Measurements from ENCODE around the gene RAB30.
"Not testable (repeated sequence)": the region's sequence is repeated elsewhere in the genome, so short reads cannot be mapped to it uniquely, and the experiment has no call there.

RAB30 gene

DNA sequence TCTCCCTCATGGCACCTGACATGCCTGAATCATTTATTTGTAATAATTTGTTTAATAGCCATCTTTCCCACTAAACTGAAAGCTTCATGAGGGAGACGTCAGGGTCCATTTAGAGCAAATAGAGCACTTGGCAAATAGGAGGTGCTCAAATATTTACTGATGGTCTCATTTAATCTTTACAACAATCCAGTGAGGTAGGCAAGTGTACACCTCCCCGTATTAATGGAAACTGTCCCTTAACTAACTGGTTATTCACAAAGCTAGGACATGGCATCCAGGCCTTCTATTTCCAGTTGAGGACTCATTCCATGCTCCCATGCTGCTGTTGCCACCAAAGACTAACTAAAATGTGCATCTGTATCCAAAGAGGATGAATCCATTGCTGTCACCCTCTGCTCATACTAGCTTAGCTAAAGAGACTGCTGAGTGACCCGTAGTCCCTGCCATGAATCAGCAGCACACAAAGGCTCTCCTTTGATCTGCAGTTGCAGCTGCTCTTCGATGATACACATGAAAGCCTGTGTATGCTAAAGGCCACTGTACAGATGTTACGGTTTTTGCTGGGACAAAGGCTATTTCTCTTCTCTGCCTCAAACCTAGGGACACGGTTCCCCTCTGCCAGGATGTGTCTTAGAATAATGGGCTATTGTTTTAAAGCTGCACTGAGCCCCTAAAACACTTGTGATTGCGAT, 82.6 kb downstream of the RAB30 start:
- FAIRE-seq (no peak), DNase-seq (ENCODE audit: low spot score) (no peak)

DNA sequence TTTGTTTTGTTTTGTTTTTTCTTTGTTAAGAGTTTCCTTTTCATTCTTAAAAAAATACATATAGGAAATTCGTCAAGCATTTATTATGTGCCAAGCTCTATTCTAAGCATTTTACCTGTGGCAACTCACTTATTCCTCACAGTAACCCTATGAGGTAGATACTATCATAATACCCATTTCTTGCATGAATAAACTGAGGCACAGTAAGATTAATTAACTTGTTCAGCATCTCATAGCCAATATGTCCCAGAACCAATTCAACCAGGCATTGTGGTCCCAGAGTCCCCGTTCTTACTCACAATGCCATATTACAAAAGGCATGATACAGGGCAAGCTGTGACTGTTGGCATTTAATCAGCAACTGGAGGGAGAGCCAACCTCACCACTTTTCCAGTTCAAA, 83.7 kb downstream of the RAB30 start:
- no peak for FAIRE-seq
- DNase-seq (ENCODE audit: low spot score): no peak

DNA sequence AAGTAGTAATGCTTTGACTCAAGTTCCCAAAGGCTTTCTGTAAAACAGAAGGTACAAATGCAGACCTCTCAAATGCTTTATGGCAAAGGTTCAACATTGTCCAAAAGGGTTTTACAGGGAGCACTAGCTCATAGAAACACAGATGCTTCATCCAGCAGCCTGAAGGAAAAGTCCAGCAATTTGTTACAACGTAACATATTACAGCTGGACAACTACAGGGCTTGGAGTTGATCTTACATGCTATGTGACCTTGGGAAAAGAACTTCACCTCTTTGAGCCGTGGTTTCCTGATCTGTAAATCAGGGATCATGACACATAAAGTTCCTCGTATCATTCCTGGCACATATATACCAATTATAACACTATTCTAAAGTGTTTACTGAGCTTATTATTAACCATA, 85.3 kb downstream of the RAB30 start:
- DNase-seq (ENCODE audit: low spot score) (no peak), FAIRE-seq (no peak)

DNA sequence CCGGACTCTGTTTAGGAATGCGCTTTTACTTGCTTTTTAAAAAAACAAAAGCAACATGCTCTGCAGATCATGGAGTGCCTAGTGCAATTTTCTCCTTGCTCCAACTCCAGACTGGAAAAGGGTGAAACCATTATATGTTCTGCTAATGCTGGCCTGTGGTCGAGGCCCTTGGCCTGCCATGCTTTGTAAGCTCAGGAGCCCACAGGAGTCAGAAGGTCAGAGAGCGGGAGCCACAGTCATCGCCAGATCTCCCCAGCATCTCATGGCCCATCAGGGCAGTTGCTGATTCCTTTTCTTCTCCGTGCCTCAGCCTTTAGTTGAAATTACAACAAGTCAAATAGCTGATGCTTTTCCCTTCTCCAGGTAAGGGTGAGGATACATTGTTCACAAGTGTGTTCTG, 89.8 kb downstream of the RAB30 start:
- DNase-seq (ENCODE audit: low spot score): no peak
- FAIRE-seq: no peak

DNA sequence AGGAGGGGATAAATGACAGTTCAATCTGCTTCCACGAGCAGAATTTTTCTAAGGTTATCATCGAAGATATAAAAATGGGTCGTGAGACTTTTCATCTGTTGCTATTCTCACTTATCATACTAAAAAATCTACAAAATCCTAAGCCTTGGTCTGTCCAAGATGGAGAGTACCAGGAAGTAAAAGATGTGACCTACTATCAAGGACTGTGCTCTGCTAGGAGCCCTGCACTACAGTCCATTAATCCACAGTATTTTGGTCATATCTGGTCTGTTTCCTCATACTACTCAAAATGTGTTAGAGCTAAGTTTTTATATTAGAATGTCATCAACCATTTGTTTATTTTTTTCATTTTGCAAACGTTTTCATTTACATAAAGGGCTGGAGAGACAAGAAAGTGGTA, 90.8 kb downstream of the RAB30 start:
- FAIRE-seq (no peak), DNase-seq (ENCODE audit: low spot score) (no peak)

DNA sequence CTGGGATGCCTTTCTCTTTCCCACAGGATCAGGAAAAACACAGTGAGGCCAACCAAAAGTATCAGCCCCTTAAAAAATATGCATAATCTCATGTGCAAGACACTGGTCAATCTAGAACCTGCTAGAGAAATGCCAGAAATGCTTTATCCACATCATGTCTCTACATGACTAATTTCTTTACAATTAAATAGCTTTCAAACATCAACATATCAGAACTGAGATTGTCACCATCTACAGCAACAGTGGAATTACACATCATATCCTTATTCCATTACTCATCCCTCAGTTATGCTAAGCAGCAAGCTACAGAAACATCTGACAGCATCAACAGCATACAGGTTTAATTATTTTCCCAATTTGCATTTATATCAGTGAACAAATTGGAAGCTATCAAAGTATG, 91.4 kb downstream of the RAB30 start:
- FAIRE-seq (peak; percentile 97), DNase-seq (ENCODE audit: low spot score) (peak; percentile 63)

DNA sequence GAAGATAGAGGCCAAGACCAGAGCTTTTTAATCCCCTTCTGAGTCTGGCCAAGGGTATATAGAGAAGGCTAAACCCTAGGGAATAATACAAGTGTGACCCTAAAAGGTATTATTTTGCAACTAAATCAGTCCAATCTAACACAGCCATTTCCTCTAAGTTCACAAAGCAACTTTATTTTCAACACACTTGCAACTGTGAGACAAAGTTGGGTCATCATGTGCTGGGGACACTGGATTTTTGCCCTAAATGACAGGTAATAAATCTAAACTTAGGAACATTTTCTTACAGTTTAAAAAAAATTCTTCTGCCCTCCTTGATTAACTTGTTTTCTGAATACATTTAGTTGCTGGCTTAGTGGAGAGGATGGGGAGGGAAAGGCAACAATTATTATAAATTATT, 91.9 kb downstream of the RAB30 start:
- peak; percentile 44 for FAIRE-seq
- DNase-seq (ENCODE audit: low spot score): no peak

DNA sequence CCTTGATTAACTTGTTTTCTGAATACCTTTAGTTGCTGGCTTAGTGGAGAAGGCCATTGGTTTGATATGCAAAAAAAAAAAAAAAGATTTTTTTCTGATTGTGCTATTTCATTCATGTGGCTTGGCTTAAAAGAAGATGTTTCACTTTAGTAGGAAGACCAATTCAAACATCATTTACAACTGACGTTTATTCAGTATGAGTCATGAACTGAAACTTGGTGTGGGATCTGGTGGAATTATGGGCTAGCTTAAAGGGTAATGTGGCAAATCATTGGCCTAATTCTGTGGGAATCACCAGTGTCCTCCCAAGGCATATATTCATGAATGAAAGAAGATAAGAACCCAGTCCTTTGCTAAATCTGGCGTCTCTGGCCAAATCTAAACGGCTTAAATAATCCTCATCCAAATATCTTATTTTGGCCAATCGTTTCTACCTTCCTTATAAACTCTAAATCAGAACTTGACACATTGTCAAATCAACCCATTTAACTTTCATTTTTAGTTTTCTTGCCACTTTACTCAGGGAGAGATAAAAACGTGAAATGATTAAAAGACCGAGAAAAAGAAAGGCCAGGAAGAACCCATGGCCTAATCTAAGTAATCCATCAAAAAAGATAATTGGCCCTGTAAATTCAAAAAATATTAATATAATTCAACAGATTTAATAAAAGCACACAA, 93.1 kb downstream of the RAB30 start:
- FAIRE-seq (peak; percentile 27), DNase-seq (ENCODE audit: low spot score) (peak; percentile 49)

DNA sequence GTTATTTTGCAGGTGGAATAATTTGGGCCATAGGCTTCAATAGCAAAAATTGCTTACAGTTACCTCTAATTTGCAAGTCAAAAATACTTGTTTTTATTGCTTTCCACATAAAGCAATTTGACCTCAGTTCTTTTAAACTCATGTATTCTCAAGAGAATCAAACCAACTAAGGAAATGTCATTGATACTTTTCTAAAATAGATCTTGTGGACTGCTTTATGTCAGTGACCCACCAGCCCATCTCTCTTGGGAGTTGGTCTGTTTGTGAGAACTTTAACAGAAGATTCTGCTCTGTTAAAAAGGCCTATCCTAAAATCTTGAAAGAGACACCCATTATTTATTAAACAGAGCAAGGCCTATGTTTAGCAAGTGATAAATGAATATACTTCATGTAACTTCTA, 94.9 kb downstream of the RAB30 start:
- FAIRE-seq: no peak
- no peak for DNase-seq (ENCODE audit: low spot score)

DNA sequence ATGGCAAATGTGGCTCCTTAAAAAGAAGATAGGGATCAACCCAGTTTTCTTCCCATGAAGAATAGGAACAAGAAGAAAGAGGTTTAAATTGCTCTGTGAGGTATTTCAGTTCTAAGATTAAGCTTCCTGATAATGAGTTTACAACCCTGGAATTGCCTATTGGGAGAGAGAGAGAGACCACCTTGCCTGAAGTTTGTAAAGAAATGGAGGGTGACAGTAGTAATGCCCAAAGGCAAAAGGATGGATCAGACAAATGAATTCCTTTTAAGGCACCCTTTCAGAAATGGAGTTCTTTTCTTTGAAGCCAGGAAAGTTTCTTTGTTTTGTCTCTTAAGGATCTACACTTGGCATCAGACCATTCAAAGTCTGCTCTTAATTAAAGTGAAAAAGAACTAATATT, 95.8 kb downstream of the RAB30 start:
- no peak for DNase-seq (ENCODE audit: low spot score)
- no peak for FAIRE-seq

DNA sequence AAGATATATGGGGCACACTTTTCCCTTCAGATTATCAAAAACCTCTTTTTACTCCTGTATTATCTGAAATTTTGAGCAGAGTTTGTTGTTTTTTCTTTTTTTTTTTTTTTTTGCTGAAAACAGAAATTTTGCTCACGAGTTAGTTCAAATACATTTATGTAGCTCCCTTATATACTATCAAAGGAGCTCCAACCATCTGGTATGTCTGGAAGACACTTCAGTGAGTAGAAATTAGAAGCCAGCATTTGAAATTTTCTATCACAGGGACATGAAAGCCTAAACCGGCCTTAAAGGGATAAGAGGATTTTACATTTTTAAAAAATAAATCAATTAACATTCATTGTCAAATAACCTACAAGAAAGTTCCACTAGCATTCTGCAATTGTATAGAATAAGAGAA, 96.8 kb downstream of the RAB30 start:
- DNase-seq (ENCODE audit: low spot score): no peak
- FAIRE-seq: no peak

DNA sequence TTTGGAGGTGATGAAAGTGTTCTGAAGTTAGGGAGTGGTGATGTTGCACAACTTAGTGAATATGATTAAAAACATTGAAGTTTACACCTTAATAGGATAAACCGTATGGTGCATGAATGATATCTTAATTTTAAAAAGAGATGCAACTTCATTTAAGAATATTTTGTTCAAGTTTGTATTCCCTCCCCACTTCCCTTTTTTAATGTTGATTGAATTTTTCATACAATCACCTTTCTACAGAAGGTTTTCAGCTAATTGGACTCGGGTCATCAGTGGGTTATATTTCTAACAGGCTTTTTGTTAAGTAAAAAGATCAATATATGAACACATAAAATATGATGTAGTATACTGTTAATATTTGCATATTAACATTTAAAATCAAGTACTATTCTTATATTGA, 97.6 kb downstream of the RAB30 start:
- DNase-seq (ENCODE audit: low spot score) (no peak), FAIRE-seq (no peak)

DNA sequence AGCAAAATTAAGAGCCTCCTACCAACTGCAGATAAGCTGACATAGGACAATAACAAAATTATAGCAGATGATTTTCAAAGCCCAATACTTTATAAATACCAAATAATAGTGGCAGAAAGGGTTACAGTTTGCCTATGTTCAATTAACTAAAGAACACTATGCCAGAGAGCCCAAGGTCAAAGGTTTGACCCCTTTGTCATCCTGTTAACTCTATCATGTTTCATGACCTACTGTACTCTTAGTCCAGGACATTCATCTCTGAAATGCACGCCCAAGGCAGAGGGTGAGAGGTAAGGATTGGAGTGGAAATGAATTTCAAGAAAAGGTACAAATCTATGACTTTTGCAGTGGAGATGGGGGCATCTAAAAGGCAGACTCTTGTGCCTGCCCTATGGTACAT, 99.6 kb downstream of the RAB30 start:
- no peak for DNase-seq (ENCODE audit: low spot score)
- no peak for FAIRE-seq

DNA sequence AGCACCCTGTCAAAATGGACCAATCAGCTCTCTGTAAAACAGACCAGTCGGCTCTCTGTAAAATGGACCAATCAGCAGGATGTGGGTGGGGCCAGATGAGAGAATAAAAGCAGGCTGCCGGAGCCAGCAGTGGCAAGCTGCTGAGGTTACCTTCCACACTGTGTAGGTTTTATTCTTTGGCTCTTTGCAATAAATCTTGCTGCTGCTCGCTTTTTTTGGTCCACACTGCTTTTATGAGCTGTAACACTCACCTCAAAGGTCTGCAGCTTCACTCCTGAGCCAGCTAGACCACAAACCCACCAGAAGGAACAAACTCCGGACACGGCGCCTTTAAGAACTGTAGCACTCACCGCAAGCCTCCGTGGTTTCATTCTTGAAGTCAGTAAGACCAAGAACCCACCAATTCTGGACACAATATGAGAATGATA, 100.2 kb downstream of the RAB30 start:
- FAIRE-seq: not testable (repeated sequence)

DNA sequence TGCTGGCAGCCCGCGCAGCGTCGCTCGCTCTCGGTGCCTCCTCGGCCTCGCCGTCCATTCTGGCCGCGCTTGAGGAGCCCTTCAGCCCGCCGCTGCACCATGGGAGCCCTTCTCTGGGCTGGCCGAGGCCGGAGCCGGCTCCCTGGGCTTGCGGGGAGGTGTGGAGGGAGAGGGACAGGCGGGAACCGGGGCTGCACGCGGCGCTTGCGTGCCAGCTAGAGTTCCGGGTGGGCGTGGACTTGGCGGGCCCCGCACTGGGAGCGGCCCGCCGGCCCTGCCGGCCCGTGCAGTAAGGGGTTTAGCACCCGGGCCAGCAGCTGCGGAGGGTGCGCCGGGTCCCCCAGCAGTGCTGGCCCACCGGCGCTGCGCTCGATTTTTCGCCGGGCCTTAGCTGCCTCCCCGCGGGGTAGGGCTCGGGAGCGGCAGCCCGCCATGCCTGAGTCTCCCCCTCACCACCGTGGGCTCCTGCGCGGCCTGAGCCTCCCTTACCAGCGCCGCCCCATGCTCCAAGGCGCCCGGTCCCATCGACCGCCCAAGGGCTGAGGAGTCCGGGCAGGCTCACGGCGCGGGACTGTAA, 101.1 kb downstream of the RAB30 start:
- not testable (repeated sequence) for FAIRE-seq; DNase-seq (ENCODE audit: low spot score)

More for the DNA sequence above, 100.2 kb downstream of the RAB30 start:
- not testable (repeated sequence) for DNase-seq (ENCODE audit: low spot score)

DNA sequence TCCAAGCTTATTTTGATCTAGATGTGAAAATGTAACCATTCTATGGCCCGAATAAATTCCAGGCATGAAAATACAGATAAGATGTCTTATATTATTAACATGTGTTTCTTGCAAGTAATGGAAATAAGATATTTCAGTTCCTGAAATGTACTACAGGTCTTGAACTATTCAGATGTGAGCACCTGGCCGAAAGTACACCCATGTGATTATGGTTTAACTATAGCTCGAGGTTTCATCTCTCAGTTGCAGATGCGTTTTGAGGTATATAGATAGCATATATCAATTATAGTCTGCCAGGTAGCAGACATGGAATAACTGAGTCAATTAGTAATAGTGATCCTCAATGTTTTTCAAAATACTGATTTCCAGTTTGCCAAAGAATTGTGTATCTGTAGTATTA, 101.9 kb downstream of the RAB30 start:
- no peak for DNase-seq (ENCODE audit: low spot score)
- no peak for FAIRE-seq

DNA sequence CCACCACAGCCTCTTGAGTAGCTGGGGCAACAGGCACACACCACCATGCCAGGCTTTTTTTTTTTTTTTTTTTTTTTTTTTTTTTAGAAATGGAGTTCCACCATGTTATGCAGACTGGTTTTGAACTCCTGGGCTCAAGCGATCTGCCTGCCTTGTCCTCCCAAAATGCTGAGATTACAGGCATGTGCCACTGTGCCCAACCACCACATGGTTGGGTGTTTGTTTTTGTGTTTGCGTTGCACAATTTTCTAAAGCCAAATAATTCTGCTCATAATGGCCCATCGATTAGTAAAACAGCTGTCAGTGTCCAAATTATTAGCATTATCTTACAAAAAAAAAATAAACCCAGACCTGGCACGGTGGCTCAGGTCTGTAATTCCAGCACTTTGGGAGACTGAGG, 104.3 kb downstream of the RAB30 start:
- no peak for DNase-seq (ENCODE audit: low spot score)
- no peak for FAIRE-seq

DNA sequence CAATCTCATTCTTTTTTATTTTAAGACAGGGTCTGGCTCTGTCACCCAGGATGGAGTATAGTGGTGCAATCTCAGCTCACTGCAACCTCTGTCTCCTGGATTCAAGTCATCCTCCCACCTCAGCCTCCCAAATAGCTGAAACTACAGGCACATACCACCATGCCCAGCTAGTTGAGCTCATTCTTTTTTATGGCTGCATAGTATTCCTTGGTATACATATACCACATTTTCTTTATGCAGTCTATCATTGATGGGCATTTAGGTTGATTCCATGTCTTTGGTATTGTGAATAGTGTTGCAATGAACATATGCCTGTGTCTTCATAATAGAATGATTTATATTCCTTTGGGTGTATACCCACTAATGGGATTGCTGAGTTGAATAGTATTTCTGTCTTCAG, 109.7 kb downstream of the RAB30 start:
- FAIRE-seq; DNase-seq (ENCODE audit: low spot score): not testable (repeated sequence)

DNA sequence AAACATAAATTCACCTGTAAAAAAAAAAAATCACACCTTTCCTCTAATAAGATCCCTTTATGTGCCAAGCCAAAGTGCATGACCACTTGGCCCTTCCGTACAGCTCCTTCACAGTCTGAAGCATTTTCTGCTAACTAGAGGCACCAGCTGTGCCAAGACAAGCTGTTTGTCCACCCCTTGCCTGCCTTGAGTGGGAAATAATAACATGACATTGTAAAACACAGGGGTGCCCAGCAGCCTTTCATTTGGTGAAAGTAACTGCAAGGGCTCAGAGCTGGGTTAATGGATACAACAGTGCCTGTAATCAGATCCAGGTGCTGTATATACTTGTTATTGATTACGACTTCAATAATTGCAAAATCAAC, 110.9 kb downstream of the RAB30 start:
- DNase-seq (ENCODE audit: low spot score) (no peak), FAIRE-seq (no peak)

DNA sequence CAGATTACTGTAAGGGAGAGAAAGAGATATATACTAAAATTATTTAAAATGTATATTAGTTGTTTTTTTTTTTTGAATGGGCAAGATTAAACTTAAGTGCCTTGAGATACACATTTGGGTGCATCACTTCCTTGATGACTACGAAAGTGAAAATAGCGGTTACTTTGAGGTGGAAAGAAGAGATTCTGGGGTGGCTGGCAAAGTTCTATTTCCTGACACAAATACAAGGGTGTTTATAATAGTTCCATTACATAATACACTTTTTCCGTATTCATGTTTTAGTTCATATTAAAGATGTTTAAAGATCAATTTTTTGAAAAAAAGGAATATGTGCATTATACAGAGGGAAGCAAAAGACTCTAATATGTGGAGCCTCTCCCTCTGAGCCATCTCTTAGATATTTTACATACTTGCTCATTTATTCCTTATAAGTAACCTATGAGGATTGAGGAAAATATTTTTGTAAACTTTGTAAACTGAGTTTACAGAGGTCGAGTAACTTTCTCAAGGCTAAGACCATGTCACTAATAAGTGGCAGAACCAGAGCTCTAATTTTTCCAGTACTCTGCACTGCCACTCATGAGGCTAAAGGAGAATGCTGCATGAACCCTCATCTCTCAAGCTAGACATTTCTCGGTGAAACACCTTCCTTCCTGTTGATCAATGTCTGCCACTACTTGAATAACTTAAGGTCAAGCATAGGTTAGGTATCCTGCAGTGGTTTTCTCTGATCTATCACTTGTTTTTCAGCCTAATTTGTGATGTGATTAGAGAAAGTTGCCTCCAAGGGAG, 111.5 kb downstream of the RAB30 start:
- no peak for DNase-seq (ENCODE audit: low spot score)
- FAIRE-seq: no peak

DNA sequence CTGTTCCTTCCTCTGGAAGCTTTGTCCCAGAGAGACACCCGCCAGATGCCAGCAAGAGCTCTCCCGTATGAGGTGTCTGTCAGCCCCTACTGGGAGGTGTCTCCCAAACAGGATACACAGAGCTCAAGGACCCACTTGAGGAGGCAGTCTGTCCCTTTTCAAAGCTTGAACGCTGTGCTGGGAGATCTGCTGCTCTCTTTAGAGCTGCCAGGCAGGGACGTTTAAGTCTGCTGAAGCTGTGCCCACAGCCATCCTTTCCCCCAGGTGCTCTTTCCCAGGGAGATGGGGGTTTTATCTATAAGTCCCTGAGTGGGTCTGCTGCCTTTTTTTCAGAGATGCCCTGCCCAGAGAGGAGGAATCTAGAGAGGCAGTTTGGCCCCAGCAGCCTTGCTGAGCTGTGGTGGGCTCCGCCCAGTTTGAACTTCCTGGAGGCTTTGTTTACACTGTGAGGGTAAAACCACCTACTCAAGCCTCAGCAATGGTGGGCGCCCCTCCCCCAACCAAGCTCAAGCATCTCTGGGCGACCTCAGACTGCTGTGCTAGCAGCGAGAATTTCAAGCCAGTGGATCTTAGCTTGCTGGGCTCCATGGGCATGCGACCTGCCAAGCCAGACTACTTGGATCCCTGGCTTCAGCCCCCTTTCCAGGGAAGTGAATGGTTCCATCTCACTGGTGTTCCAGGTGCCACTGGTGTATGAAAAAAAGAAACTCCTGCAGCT, 115.8 kb downstream of the RAB30 start:
- FAIRE-seq; DNase-seq (ENCODE audit: low spot score): not testable (repeated sequence)
